Gastrocnemius medialis (tissue), 4 donors: Measurements from ENCODE around the gene TIPARP. TPM values are rescaled to one million over a fixed set of nuclear protein-coding genes. Genes with fewer than 3 reads are reported as not detected.

Experiments used
- ATAC-seq, 2 donors: fragments of 150-250 bp; one replicate each; pipeline ENCODE4 v1.9.1; 2016
- DNase-seq, 2 donors: peaks; one replicate each; pipeline ENCODE4 v3.0.0-alpha.2; 2019
- H3K27ac ChIP-seq, 4 donors: fragments of 200-600 bp; sonication (generic); 1 replicate in 1 of 4; 2 replicates in 3 of 4; pipeline ENCODE4 v1.5.1; 2016 to 2018; ENCODE audit warnings: mild to moderate bottlenecking in 2 of 4, moderate library complexity in 1 of 4
- H3K27me3 ChIP-seq, 3 donors: fragments of 200-600 bp; sonication (generic) in 2 of 3; 1 replicate in 1 of 3; 2 replicates in 2 of 3; pipeline versions ENCODE4 v1.5.1 to v1.6.0; 2016 to 2019; ENCODE audit warnings: mild to moderate bottlenecking in 1 of 3, moderate library complexity in 1 of 3
- H3K36me3 ChIP-seq, 2 donors: fragments of 200-600 bp; sonication (generic) in 1 of 2; one replicate each; pipeline ENCODE4 v1.5.1; 2017 to 2018
- H3K4me1 ChIP-seq, 2 donors: fragments of 200-600 bp; sonication (generic) in 1 of 2; one replicate each; pipeline ENCODE4 v1.5.1; 2016 to 2017; ENCODE audit warnings: mild to moderate bottlenecking in 2 of 2
- H3K4me3 ChIP-seq, 4 donors: fragments of 200-600 bp; sonication (generic) in 3 of 4; 1 replicate in 1 of 4; 2 replicates in 3 of 4; pipeline ENCODE4 v1.5.1; 2016 to 2019; ENCODE audit warnings: mild to moderate bottlenecking in 2 of 4
- H3K9me3 ChIP-seq, 3 donors: fragments of 200-600 bp; sonication (generic) in 2 of 3; 1 replicate in 1 of 3; 2 replicates in 2 of 3; pipeline ENCODE4 v1.5.1; 2016 to 2019
- CTCF ChIP-seq, 5 experiments: fragments of 450-650 bp in 3 of 5; fragments of 200-600 bp in 2 of 5; sonication (generic) in 2 of 5; IDR thresholded peaks in 4 of 5; conservative IDR thresholded peaks in 1 of 5; 1 replicate in 4 of 5; 2 replicates in 1 of 5; pipeline ENCODE4 v1.5.1; 2016 to 2019; ENCODE audit warnings: antibody characterized with exemption in 5 of 5, mild to moderate bottlenecking in 3 of 5, moderate library complexity in 3 of 5
- POLR2A ChIP-seq, 2 donors: fragments of 450-650 bp; IDR thresholded peaks; one replicate each; pipeline ENCODE4 v1.6.1; 2017; ENCODE audit warnings: antibody characterized with exemption in 2 of 2, mild to moderate bottlenecking in 2 of 2, moderate library complexity in 2 of 2
- in situ Hi-C, 4 donors: fragments of 200-750 bp; cut with MboI; loops; one replicate each; pipeline versions ENCODE4 v1.15.0 to v1.8.0; 2017; ENCODE audit warnings: low sequenced_read_pairs in 4 of 4
- intact Hi-C: fragments of 100-400 bp; cut with DNase I; formaldehyde crosslinking; loops from one replicate; pipeline ENCODE4 v1.15.1; 2023; ENCODE audit warnings: low total_unique reads
- total RNA-seq, 4 donors: library from RNA; depleted of rRNA; stranded (reverse); fragments of >200 nt; gene quantifications; one replicate each; pipeline versions ENCODE4 v1.1.0 to v1.2.3, GENCODE V29; 2016

Gene TIPARP
- total RNA-seq, 4 donors from 2014 or later = 16.0 to 50.2 (median 31.7) TPM

GRCh38 chr3:156676768-156677479 is 2.5 kb downstream of the TIPARP start:
- TF ChIP-seq POLR2A (IDR thresholded peaks at IDR 0.05) = no peak
- no peak for TF ChIP-seq CTCF (IDR thresholded peaks at IDR 0.05 in 4 of 5, conservative IDR thresholded peaks at IDR 0.05 in 1 of 5)

GRCh38 chr3:156677536-156677935 is 3.1 kb downstream of the TIPARP start:
- peak overlapping the region; percentile 6 to 92 (median 18) for H3K4me3 ChIP-seq
- TF ChIP-seq POLR2A (IDR thresholded peaks at IDR 0.05) = no peak
- TF ChIP-seq CTCF (IDR thresholded peaks at IDR 0.05 in 4 of 5, conservative IDR thresholded peaks at IDR 0.05 in 1 of 5) = no peak
- peaks cover 61 to 68% of the 10 kb centered on the region in 2 donors for H3K4me1 ChIP-seq
- H3K36me3 ChIP-seq = peaks cover 2 to 12% of the 10 kb centered on the region in 2 donors
- no peaks in the 10 kb centered on the region for H3K27me3 ChIP-seq
- in situ Hi-C loops (loop anchor here in 3 of 4 donors (5.0 to 25.0 kb wide), 4 partner anchors 137 to 457 kb away; no protein-coding TSS in a partner anchor), intact Hi-C loops (loop anchor here (5.0 to 10.0 kb wide), 3 partner anchors 485 to 823 kb away; partner anchors contain the start of genes CCNL1 and SLC33A1)
- DNase-seq (no peak), ATAC-seq (no peak)
- H3K27ac ChIP-seq = peak overlapping the region; percentile 11 to 100 (median 96)
- no peaks in the 10 kb centered on the region for H3K9me3 ChIP-seq

More at GRCh38 chr3:156676768-156677479, 2.5 kb downstream of the TIPARP start:
- no peak for ATAC-seq
- in situ Hi-C loops (loop anchor here in 3 of 4 donors (5.0 to 25.0 kb wide), 4 partner anchors 138 to 458 kb away; no protein-coding TSS in a partner anchor), intact Hi-C loops (loop anchor here (5.0 to 10.0 kb wide), 3 partner anchors 485 to 822 kb away; partner anchors contain the start of genes CCNL1 and SLC33A1)
- Histone ChIP-seq H3K36me3 (peaks cover 2 to 12% of the 10 kb centered on the region in 2 donors), H3K27ac (peak overlapping the region; percentile 95 to 100 (median 98)), H3K4me3 (peak overlapping the region; percentile 22 to 92 (median 84)), H3K4me1 (peaks cover 55 to 61% of the 10 kb centered on the region in 2 donors), H3K9me3 (no peaks in the 10 kb centered on the region), H3K27me3 (no peaks in the 10 kb centered on the region)
- no peak for DNase-seq

- H3K9me3 ChIP-seq = no peaks in the 10 kb centered on the region
- intact Hi-C loops = loop anchor here (5.0 to 10.0 kb wide), 3 partner anchors 484 to 823 kb away; partner anchors contain the start of genes CCNL1 and SLC33A1
- TF ChIP-seq CTCF (IDR thresholded peaks at IDR 0.05 in 4 of 5, conservative IDR thresholded peaks at IDR 0.05 in 1 of 5) (no peak), POLR2A (IDR thresholded peaks at IDR 0.05) (no peak)
- in situ Hi-C loops = loop anchor here in 3 of 4 donors (5.0 to 25.0 kb wide), 4 partner anchors 137 to 457 kb away; no protein-coding TSS in a partner anchor
- DNase-seq (no peak), ATAC-seq (no peak)
- peak overlapping the region in 2 of 4 donors; percentile 98 to 100 for H3K27ac ChIP-seq
- H3K27me3 ChIP-seq = no peaks in the 10 kb centered on the region
- H3K36me3 ChIP-seq = peaks cover 2 to 12% of the 10 kb centered on the region in 2 donors
- H3K4me3 ChIP-seq = no peak overlapping the region
- H3K4me1 ChIP-seq = peaks cover 67 to 73% of the 10 kb centered on the region in 2 donors
Observed at GRCh38 chr3:156678197-156678596, 3.8 kb downstream of the TIPARP start.

GRCh38 chr3:156680243-156680914 is 6.0 kb downstream of the TIPARP start:
- Histone ChIP-seq H3K36me3 (peaks cover 2 to 12% of the 10 kb centered on the region in 2 donors), H3K9me3 (no peaks in the 10 kb centered on the region), H3K27me3 (no peaks in the 10 kb centered on the region), H3K4me3 (peak overlapping the region in 2 of 4 donors; percentile 3 to 24), H3K27ac (peak overlapping the region in 1 of 4 donors; percentile 7), H3K4me1 (peaks cover 75 to 81% of the 10 kb centered on the region in 2 donors)
- intact Hi-C loops (no loop called here), in situ Hi-C loops (loop anchor here in 2 of 4 donors (10.0 to 25.0 kb wide), 2 partner anchors 144 to 407 kb away; partner anchors contain the start of gene LEKR1 (in 1 of the 2))
- TF ChIP-seq CTCF (IDR thresholded peaks at IDR 0.05 in 4 of 5, conservative IDR thresholded peaks at IDR 0.05 in 1 of 5) = no peak
- no peak for TF ChIP-seq POLR2A (IDR thresholded peaks at IDR 0.05)
- no peak for DNase-seq
- no peak for ATAC-seq
